IMR-90 (cell line): Measurements from ENCODE around the gene NR1D1. TPM values are rescaled to one million over a fixed set of nuclear protein-coding genes. Genes with fewer than 3 reads are reported as not detected.

ENCODE experiments used
- ATAC-seq: fragments of 200-7000 bp; cut with Tn5 transposase; 2 replicates; pipeline ENCODE4 v1.9.1; 2020; ENCODE audit warnings: low read depth, mild to moderate bottlenecking, moderate library complexity
- BruUV-seq: library from RNA; stranded (reverse); fragments of 400-500 nt; replicated peaks from 2 replicates; lab custom pipeline; 2021; lab: Mats Ljungman, UMichigan
- CTCF ChIA-PET: fragments of 300-600 bp; formaldehyde crosslinking; extraction: SDS; loops from one replicate; lab custom pipeline; 2021; ENCODE audit warnings: antibody characterized with exemption; lab: Yijun Ruan, JAX
- POLR2A ChIA-PET: fragments of 300-600 bp; sonication (Branson Sonifier 250); formaldehyde crosslinking; loops from one replicate; lab custom pipeline; 2022; ENCODE audit warnings: antibody characterized with exemption; ENCODE audit not compliant: unreplicated experiment; lab: Charles Lee
- DNase-seq: peaks from one replicate; pipeline ENCODE4 v3.0.0; 2013
- H2AFZ ChIP-seq: replicated peaks from 2 replicates; pipeline ENCODE3; 2013; ENCODE audit warnings: low read length, mild to moderate bottlenecking; ENCODE audit not compliant: poor library complexity
- H2AK5ac ChIP-seq: 2 replicates; pipeline ENCODE4 v1.6.1; 2013; ENCODE audit warnings: low read depth, low read length, inconsistent platforms
- H2AK9ac ChIP-seq: replicated peaks from 2 replicates; pipeline ENCODE3; 2013; ENCODE audit warnings: mild to moderate bottlenecking, low read depth, low read length, moderate library complexity; ENCODE audit not compliant: poor library complexity
- H2BK120ac ChIP-seq: 2 replicates; pipeline ENCODE4 v1.6.1; 2013; ENCODE audit warnings: low read depth, low read length, inconsistent platforms
- H2BK15ac ChIP-seq: 3 replicates; pipeline ENCODE4 v1.6.1; 2013; ENCODE audit warnings: low read depth, low read length, inconsistent platforms
- H2BK20ac ChIP-seq: 2 replicates; pipeline ENCODE4 v1.6.1; 2013; ENCODE audit warnings: low read depth, mild to moderate bottlenecking, inconsistent platforms, low read length, moderate library complexity
- H2BK5ac ChIP-seq: 2 replicates; pipeline ENCODE4 v1.6.1; 2013; ENCODE audit warnings: mild to moderate bottlenecking, low read depth, low read length, inconsistent platforms; ENCODE audit not compliant: poor library complexity, severe bottlenecking
- H3K14ac ChIP-seq: replicated peaks from 2 replicates; pipeline ENCODE4 v1.6.1; 2013; ENCODE audit warnings: low read depth, low read length, inconsistent platforms
- H3K18ac ChIP-seq: 2 replicates; pipeline ENCODE4 v1.6.1; 2013; ENCODE audit warnings: low read depth, low read length, control low read depth
- H3K23ac ChIP-seq: 2 replicates; pipeline ENCODE4 v1.6.1; 2013; ENCODE audit warnings: low read depth, low read length, inconsistent platforms
- H3K27ac ChIP-seq: 2 replicates; pipeline ENCODE4 v1.5.1; 2013; ENCODE audit warnings: mild to moderate bottlenecking, control low read depth, low read length; ENCODE audit not compliant: insufficient read depth
- H3K27me3 ChIP-seq: 2 replicates; pipeline ENCODE4 v1.6.1; 2013; ENCODE audit warnings: low read length; ENCODE audit not compliant: control insufficient read depth, insufficient read depth
- H3K36me3 ChIP-seq: 2 replicates; pipeline ENCODE4 v1.6.1; 2013; ENCODE audit warnings: low read length, mixed read lengths; ENCODE audit not compliant: control insufficient read depth, insufficient read depth
- H3K4ac ChIP-seq: 2 replicates; pipeline ENCODE4 v1.6.1; 2013; ENCODE audit warnings: low read depth, low read length, inconsistent platforms
- H3K4me1 ChIP-seq: 2 replicates; pipeline ENCODE4 v1.6.1; 2013; ENCODE audit warnings: low read length, mixed read lengths; ENCODE audit not compliant: control insufficient read depth, insufficient read depth
- H3K4me2 ChIP-seq: 2 replicates; pipeline ENCODE4 v1.6.1; 2013; ENCODE audit warnings: low read depth, mild to moderate bottlenecking, control low read depth, low read length, moderate library complexity
- H3K4me3 ChIP-seq: 2 replicates; pipeline ENCODE4 v1.5.1; 2013; ENCODE audit warnings: low read depth, mild to moderate bottlenecking, control low read depth, low read length, moderate library complexity; ENCODE audit not compliant: insufficient read depth
- H3K56ac ChIP-seq: 2 replicates; pipeline ENCODE4 v1.6.1; 2013; ENCODE audit warnings: low read length, inconsistent platforms; ENCODE audit not compliant: insufficient read depth; ENCODE audit errors: extremely low read depth
- H3K79me1 ChIP-seq, 2 experiments: 2 replicates each; pipeline ENCODE4 v1.6.1; 2013; ENCODE audit warnings: low read length in 2 of 2, inconsistent platforms in 1 of 2, low read depth in 1 of 2
- H3K9ac ChIP-seq: 2 replicates; pipeline ENCODE4 v1.6.1; 2013; ENCODE audit warnings: low read depth, low read length, control low read depth
- H3K9me1 ChIP-seq: 2 replicates; pipeline ENCODE4 v1.6.1; 2013; ENCODE audit warnings: low read length, inconsistent platforms; ENCODE audit not compliant: insufficient read depth
- H3K9me3 ChIP-seq: 2 replicates; pipeline ENCODE4 v1.6.1; 2013; ENCODE audit warnings: low read length; ENCODE audit not compliant: control insufficient read depth, insufficient read depth
- H4K20me1 ChIP-seq: 2 replicates; pipeline ENCODE4 v1.6.1; 2013; ENCODE audit warnings: low read length, inconsistent platforms; ENCODE audit not compliant: insufficient read depth
- H4K5ac ChIP-seq: 2 replicates; pipeline ENCODE4 v1.6.1; 2013; ENCODE audit warnings: mild to moderate bottlenecking, low read depth, low read length, control low read depth
- H4K8ac ChIP-seq, 2 experiments: 2 replicates each; pipeline ENCODE4 v1.6.1; 2013; ENCODE audit warnings: low read depth in 2 of 2, low read length in 2 of 2, control low read depth in 1 of 2, inconsistent platforms in 1 of 2
- H4K91ac ChIP-seq: 2 replicates; pipeline ENCODE4 v1.6.1; 2013; ENCODE audit warnings: low read depth, low read length, inconsistent platforms; ENCODE audit not compliant: insufficient read depth
- BHLHE40 ChIP-seq: fragments of 150-350 bp; IDR thresholded peaks from 2 replicates; pipeline ENCODE4 v1.6.1; 2016; ENCODE audit warnings: mild to moderate bottlenecking, low read depth, low read length
- CEBPB ChIP-seq: IDR thresholded peaks from 2 replicates; pipeline ENCODE4 v1.6.1; 2012; ENCODE audit warnings: low read depth, low read length, improper control_type of control experiment
- CHD1 ChIP-seq: IDR thresholded peaks from 2 replicates; pipeline ENCODE4 v1.6.1; 2012; ENCODE audit warnings: low read depth, low read length, improper control_type of control experiment
- ELK1 ChIP-seq: fragments of 150-350 bp; IDR thresholded peaks from 2 replicates; pipeline ENCODE4 v1.6.1; 2016; ENCODE audit warnings: low read depth, mild to moderate bottlenecking, low read length, moderate library complexity, borderline replicate concordance
- FOS ChIP-seq: fragments of 150-350 bp; IDR thresholded peaks from 2 replicates; pipeline ENCODE4 v1.6.1; 2016; ENCODE audit warnings: low read depth, low read length
- MXI1 ChIP-seq: IDR thresholded peaks from 2 replicates; pipeline ENCODE4 v1.6.1; 2012; ENCODE audit warnings: low read depth, mild to moderate bottlenecking, low read length, moderate library complexity, borderline replicate concordance
- POLR2A ChIP-seq: IDR thresholded peaks from 2 replicates; pipeline ENCODE4 v1.6.1; 2012; ENCODE audit warnings: mild to moderate bottlenecking, low read depth, low read length
- RCOR1 ChIP-seq: IDR thresholded peaks from 2 replicates; pipeline ENCODE4 v1.6.1; 2012; ENCODE audit warnings: mild to moderate bottlenecking, low read length, improper control_type of control experiment; ENCODE audit not compliant: insufficient replicate concordance
- RFX5 ChIP-seq: IDR thresholded peaks from 2 replicates; pipeline ENCODE4 v1.8.0; 2012; ENCODE audit warnings: low read depth, mild to moderate bottlenecking, low read length, moderate library complexity
- WGBS, 2 experiments: methylation state at CpG; one replicate each; pipeline versions ENCODE4 v1.1.5 to v1.1.7; 2013; ENCODE audit warnings: missing lambda C conversion rate in 2 of 2; ENCODE audit not compliant: insufficient read length in 1 of 2; ENCODE audit errors: extremely low coverage in 2 of 2; 5-methylcytosine and 5-hydroxymethylcytosine counted together
- dilution Hi-C: fragments of 300-500 bp; cut with HindIII; formaldehyde crosslinking; loops from one replicate; pipeline ENCODE4 v1.14.3; 2018; ENCODE audit warnings: low sequenced_read_pairs; ENCODE audit not compliant: unreplicated experiment
- in situ Hi-C: fragments of 300-500 bp; cut with MboI; formaldehyde crosslinking; loops from 3 replicates; pipeline ENCODE4 v1.14.3; 2019; ENCODE audit warnings: low sequenced_read_pairs, inconsistent platforms, mixed read lengths
- intact Hi-C: fragments of 100-400 bp; cut with micrococcal nuclease; formaldehyde crosslinking; loops from 2 replicates; pipeline ENCODE4 v1.10.0; 2022
- polyA plus RNA-seq, 3 experiments: library from polyadenylated mRNA; depleted of rRNA; stranded (reverse); fragments of >200 nt; gene quantifications; 2 replicates each; pipeline ENCODE4 v1.2.3, GENCODE V29; 2012; ENCODE audit warnings: low replicate concordance in 1 of 3
- total RNA-seq: library from RNA; depleted of rRNA; stranded (reverse); fragments of >200 nt; gene quantifications from 2 replicates; pipeline ENCODE4 v1.2.3, GENCODE V29; 2012

NR1D1 gene
- total and polyA plus RNA-seq, 2 of the 4 experiments (the other 2 are of a cell fraction) = 0.36 to 7.2 TPM

GRCh38 chr17:40070709-40071312 lies 29.6 kb downstream of the NR1D1 start:
- H3K4me1 ChIP-seq = peaks cover 55% of the 10 kb centered on the region

More at GRCh38 chr17:40070709-40071312, 29.6 kb downstream of the NR1D1 start:
- peaks cover 25 to 85% of the 10 kb centered on the region in 2 experiments for H3K79me1 ChIP-seq
- H2BK120ac ChIP-seq = no peak overlapping the region
- ATAC-seq (no peak), DNase-seq (no peak)
- dilution Hi-C loops = no loop called here
- ChIA-PET CTCF (no interaction called here), POLR2A (no interaction called here)
- no peak overlapping the region for H3K4me3 ChIP-seq
- intact Hi-C loops = no loop called here
- H3K4ac ChIP-seq = peak overlapping the region; percentile 91
- H4K91ac ChIP-seq = peak overlapping the region; percentile 61; the same call in 1 of the 2 replicates
- H3K4me2 ChIP-seq = no peak overlapping the region
- BruUV-seq = no TSS peak
- H4K20me1 ChIP-seq = peaks cover 33% of the 10 kb centered on the region
- H3K9me3 ChIP-seq = no peaks in the 10 kb centered on the region
- H2AFZ ChIP-seq = no peak overlapping the region
- no peak overlapping the region for H3K18ac ChIP-seq
- H4K8ac ChIP-seq = no peak overlapping the region; a peak in 1 of 4 replicates
- H2AK5ac ChIP-seq = peak overlapping the region; percentile 85
- WGBS, 2 experiments = 40% methylated on average over 1 of the region's 8 CpGs; no CpG with 5 or more reads in 1 of the 2 experiments
- in situ Hi-C loops = no loop called here
- H2BK5ac ChIP-seq = no peak overlapping the region
- no peak overlapping the region for H3K23ac ChIP-seq
- H3K27ac ChIP-seq = no peak overlapping the region
- no peak for TF ChIP-seq BHLHE40
- no peak for TF ChIP-seq RCOR1
- TF ChIP-seq FOS = no peak
- no peak for TF ChIP-seq CEBPB
- no peak for TF ChIP-seq MXI1
- no peak for TF ChIP-seq POLR2A
- TF ChIP-seq ELK1 = no peak
- TF ChIP-seq CHD1 = no peak
- TF ChIP-seq RFX5 = no peak
- peaks cover 8% of the 10 kb centered on the region for H3K36me3 ChIP-seq
- H3K27me3 ChIP-seq = no peaks in the 10 kb centered on the region
- H2BK20ac ChIP-seq = peak overlapping the region; percentile 25; the same call in 1 of the 2 replicates
- H3K9me1 ChIP-seq = peaks cover 44% of the 10 kb centered on the region
- H4K5ac ChIP-seq = no peak overlapping the region
- H2AK9ac ChIP-seq = peak overlapping the region; percentile 95
- H2BK15ac ChIP-seq = no peak overlapping the region
- no peak overlapping the region for H3K9ac ChIP-seq
- H3K14ac ChIP-seq = no peak overlapping the region
- H3K56ac ChIP-seq = no peak overlapping the region
